Measurements from ENCODE around the gene TMEM229B.

Gene TMEM229B

DNA sequence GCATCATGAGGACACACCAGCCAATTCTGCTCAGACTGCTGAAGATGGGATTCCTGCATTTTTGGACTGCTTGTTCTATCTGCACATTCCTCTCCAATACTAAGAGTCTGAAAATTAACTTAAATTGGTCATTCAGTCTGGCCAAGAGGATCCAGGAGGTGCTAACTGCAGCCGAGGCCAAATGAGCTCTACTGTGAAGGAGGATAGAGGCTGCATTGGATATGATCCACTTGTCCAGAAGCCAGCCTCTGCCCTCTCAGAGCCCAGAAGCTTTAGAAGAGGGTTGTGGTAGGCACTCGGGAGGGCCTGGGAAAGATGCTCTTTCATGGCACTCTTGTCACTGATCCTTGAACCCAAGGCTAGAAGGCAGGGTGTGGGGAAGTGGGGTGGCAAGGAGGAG, 39.4 kb downstream of the TMEM229B start:
- DNase-seq = no peak

DNA sequence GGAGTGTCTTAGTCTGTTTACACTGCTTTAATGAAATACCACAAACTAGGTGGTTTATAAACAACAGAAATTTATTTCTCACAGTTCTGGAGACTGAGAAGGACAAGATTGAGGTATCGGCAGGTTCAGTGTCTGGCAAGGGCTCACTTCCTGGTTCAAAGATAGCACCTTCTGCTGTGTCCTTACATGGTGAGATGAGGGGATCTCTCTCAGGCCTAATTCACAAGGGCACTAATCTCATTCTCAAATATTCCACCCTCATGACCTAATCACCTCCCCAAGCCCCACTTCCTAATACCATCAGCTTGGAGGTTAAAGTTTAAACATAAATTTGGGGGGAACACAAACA, 41.5 kb downstream of the TMEM229B start:
- DNase-seq = no peak

DNA sequence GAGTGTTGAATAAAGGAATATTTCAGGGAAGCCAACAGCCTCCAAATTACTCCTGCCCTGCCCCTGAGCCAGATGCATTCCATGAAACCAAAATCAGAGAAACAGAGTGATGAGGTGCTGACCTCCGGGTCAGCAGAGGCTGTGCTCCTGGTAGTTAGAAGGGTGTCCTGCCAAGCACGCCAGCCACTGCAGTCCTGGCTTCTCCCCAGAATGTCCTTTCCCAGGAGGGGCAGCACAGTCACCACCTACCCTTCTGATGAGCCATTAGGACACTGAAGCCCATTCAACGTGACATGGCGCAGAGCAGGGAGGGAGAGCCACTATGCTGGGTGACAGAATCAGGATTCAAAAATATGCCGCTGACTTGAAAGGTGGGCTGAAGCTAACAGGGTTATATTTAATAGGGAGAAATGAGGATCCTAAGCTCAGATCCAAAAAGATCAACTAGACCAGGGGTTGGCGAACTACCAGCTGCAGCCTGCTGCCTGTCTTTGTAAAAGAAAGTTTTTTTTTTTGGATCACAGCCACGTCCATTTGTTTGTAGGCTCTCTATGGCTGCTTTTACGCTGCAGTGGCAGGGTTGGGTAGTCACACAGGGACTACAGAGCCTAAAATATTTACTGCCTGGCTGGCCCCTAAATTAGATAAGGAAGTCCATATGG, 42.0 kb downstream of the TMEM229B start:
- DNase-seq = no peak

DNA sequence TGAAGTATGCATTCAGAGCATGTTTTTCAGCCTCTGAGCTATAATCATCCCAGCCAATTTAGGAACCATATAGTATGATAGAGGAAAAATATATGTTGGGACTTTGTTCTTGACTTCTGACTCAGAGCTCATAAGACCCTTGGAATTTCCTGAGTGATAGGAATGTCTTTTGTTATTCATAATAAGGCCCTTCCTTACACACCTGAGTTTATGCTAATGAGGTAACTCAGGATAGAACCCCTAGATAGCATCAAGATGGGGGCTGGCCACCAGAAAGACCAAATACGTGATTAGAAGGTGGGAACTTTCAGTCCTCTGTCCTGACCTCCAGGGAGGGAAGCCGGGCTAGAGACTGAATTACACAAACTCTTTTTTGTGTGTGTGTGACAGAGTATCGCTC, 44.1 kb downstream of the TMEM229B start:
- no peak for DNase-seq

DNA sequence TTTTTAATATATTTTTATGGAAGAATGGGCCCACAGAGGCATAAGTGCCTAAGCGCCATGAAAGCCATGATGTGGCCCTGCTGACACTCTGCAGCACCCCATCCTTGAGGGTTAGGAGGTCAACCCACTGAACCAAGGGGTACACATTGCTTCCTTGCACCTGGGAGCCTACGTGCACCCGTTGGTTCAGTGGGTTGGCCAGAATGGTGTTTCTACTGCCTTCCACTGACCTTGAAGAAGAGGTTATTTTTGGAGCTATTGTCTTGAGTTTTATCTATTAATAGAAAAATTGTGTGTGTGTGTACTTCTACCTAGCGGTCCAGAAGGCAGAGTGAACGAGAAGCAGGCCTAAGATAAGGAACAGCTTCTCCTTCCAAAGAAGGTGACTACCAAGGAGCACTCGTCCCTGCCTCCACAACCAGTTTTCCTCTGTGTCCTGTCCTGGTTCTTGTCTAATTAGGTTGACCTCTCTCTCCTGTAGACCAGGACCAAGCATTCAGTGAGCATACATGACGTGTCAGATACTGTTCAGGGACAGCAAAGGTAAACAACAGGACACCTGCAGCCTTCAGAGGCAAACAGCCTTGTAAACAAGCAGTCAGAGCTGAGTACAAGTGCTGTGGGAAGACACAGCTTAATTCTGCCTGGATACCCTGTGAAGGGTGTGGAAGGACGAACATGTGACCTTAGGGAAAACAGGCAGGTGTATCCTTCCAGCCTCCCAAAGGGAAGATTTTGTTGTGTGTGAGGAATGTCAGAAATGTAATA, 46.2 kb downstream of the TMEM229B start:
- no peak for DNase-seq

DNA sequence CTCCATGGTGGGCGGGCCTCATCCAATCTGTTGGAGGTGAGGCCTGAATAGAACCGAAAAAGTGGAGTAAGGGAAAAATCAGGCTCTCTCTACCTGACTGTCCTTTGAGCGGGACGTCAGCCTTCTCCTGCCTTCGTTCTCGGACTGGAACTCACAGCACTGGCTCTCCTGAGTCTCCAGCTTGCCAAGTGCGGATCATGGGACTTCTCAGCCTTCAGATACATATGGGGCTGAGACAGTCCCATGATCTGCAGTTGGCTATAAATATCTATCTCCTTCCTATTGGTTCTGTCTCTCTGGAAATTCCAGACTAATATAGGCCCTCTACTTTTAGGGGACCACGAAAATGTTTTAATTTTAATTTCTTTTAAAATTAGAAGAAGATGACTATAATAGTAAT, 46.8 kb downstream of the TMEM229B start:
- no peak for DNase-seq

DNA sequence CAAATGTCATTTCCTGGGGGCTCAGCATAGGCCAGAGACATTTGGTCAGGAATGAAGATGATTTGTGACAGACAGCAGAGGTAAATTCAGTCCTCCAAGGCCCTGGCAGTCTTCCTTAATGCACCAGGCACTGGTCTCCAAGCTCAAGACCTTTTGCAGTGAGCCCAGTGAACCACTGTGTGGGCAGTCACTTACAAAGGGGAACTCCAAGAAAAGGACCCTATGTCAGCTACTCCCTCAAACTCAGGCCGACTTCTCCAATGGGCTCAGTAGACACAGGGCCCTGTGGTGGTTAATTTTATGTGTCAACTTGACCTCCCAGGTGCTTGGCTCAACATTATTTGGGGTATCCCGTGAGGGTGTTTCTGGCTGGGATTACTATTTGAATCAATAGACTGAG, 47.3 kb downstream of the TMEM229B start:
- DNase-seq = no peak

DNA sequence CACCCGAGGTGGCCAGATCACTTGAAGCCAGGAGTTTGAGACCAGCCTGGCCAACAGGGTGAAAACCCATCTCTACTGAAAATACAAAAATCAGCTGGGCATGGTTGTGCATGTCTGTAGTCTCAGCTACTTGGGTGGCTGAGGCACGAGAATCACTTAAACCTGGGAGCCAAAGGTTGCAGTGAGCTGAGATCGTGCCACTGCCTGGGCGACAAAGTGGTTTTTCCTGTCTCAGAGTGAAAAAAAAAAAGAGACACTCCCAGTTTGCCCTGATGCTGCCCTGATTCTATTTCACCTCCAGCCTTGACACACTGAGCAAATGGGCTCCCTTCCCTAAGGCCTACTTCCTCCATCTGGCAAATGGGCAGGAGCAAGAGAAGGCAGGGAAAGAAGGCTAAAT, 48.0 kb downstream of the TMEM229B start:
- DNase-seq = no peak

DNA sequence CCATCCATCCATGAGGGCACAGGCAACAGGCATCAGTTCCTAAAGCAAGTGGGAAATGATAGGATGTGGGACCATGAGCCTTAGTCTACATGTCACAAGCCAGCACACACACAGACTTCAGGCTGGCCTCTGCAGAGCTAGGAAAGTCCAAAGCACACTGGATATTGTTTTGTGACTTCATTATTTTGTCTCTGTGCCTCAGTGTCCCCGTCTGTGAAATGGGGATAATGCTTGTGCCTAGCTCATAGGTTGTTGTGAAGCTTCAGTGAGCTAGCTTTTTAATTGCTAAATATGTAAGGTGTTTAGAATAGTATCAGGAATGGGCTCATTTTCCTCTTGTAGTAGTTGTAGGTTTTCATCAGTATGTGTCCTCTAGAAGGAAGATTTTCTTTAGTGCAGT, 49.6 kb downstream of the TMEM229B start:
- no peak for DNase-seq

DNA sequence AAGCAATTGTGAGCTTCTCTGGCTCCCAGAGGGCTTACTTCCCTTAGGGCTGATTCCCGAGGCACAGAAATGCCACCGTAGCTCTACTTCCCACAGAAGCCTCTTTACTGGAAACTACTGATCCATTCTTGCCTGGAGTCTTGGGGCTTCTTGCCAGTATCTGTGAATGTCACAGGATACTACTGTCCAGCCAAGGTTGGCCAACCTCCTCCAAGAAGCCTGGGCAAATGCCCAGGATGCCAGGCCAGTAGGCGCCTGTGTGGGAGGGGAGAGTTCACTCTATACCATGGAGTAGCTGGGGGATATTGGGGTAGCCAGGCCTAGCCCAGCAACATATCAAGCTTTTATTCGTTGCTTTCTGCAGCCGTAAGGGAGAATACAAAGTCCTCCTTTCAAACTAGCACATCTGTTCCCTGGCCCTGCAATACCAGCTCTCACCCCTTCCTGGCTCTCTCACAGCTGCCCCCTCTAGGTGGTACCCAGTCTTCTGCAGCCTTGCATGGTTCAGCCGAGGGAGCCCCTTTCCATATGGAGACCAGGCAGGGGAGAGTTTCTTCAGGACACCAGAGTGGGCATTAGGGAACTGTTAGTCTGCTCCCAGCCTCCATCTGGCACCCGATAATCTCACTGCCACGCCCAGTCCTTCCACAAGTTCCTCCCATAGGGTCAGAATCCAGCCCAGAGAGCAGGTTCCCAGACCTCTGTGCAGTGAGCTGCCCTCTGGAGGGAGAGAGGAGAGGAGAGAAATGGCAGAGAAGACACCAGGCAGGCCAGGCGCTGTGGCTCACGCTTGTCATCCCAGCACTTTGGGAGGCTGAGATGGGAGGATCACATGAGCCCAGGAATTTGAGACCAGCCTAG, 52.3 kb downstream of the TMEM229B start:
- DNase-seq = no peak

DNA sequence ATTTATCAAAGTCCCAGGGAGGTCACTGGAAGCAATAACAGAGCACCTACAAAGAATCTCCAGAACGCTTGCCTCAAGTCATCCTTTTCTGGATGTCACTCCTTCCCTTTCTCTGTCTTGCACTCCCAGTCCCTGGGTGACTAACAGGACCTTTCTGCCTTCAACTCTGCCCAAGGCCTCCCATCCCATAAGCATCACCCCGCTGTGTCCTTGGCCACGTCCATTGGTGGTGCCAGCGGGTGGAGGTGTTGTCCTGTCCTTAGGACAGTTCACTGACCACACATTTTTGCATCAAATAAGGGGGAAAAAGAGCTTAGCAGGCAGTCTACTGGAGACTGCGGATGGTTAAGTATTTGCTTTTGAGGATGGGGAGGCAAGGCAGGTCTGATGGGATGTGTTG, 52.9 kb downstream of the TMEM229B start:
- DNase-seq = no peak

DNA sequence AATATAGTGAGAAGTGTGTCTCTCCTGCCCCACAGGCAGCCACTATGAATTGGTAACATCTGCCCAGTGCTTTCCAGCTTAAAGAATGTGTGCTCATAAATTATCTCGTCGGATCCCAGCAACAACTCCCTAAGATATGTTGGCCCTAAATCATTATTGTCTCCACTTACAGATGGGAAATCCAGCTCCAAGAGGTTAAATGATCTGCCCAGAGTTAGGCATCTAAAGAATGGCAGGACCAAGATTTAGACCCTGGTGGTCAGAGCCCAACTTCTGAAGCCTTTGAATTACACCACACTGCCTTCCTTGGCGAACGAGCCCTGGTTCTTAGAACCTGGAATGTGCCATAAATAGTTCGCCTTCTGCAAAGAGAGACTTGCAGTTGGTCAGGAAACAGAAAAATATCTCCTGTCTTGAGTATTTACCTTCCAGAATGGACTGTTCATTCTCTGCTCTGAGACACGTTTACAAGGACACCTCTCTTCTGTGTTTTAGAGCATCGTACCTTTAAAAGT, 56.4 kb downstream of the TMEM229B start:
- no peak for DNase-seq

DNA sequence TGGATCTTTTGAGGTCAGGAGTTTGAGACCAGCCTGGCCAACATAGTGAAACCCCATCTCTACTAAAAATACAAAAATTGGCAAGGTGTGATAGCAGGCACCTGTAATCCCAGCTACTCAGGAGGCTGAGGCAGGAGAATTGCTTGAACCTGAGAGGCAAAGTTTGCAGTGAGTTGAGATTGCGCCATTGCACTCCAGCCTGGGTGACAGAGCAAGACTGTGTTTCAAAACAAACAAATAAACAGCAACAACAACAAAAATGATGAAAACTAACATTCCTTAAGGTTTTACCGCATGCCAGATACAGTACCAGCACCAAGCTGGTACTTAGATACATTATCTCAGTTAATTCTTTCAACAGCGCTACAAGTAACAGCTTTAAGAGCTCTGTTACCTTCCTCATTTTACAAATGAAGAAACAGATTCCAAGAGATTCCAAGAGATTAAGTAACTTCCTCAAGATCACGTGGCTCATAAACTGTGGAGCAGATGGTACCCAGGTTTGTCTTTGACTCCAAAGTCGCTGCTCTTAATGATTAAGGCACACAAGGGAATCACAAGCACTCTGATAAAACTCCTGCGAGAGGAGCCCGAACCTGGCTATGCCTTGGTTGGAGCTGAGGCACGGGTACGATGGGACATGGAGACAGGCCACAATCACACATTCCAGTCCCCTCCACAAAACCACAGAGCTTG, 58.9 kb downstream of the TMEM229B start:
- no peak for DNase-seq

DNA sequence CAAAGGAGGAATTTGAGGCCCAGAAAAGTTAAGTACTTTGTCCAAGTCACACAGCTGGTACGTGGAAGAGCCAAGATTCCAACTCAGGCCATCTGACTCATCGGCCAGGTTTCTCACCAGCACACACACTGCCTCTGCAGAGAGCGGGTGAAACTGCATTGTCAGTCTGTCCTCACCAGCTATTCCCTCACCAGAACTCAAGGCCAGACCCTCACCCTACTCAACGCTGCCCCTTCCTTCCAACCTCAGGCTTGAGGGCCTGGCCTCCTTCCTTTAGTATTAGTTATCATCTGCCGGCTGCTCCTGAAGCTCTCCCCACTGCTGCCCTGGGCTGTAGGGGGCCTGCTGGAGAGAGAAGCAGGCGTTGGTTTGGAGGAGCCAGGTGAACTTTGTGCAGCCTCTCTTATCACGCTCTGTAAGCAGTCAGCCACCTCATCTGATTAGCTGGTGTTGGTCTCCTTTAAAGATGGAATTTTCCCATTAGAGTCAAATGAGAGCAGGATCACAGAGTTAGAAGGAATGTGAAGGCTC, 60.0 kb downstream of the TMEM229B start:
- DNase-seq = no peak

DNA sequence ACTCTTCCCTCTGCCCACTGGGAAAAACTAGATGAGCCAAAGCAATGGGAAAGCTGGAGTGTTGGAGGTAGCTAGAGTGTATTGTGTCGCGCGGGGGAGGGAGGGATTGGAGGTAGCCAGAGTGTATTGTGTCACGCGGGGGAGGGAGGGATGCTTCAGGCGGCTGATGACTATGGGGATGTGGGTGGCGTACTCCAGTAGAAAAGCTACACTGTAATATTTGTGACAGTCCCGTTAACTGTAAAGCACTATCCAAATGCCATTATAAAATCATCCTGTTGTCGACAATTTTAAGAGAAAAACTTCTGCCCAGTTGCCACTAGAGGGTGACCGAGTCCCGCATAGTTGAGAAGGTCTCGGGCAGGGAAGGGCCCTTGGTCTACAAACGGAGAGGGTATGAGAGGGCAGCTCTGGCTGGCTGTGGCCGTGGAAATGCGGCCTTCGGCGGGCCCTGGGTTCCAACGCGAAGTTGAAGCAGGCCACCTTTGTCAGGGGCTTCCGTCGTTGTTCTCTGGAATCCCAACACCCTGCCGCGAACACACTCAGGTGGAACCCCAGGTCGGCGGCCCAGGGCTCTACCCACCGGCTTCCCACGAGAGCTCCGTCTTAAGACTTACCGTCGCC, 61.4 kb downstream of the TMEM229B start:
- peak; percentile 76 for DNase-seq

DNA sequence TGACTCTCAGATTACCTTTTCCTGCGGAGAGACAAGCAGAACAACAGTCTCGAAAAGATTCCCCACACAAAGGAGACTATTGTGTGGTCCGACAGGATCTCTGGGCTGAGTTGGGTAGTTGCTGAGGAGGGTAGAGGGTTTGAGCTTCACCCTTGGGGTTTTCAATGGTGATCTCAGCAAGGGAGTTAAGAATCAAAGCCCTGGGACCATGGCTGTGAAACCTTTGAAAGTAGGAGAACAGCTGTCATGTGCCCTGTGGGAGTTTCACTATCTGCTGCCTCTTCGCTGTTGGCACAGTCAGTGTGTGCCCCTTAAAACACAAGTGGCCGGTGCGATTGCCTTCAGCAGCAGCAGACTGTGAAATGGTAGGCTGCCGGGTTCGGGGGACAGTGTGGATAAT, 62.4 kb downstream of the TMEM229B start:
- no peak for DNase-seq

DNA sequence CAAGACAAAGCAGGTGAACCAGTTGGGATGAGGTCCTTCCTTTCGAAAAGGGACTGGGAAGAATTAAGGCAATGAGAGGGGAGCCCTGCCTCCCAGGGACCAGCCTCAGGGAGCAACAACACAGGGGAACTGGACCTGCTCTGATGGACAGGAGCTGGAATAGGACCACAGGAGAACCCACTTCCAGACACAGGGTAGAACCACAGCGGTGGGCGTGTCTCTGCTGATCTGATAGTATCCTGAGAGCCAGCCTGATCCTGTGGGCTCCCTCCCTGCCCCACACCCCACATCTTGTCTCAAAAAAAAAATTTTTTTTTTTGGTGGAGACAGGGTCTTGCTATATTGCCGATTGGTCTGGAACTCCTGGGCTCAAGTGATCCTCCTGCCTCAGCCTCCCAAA, 62.9 kb downstream of the TMEM229B start:
- DNase-seq = no peak

DNA sequence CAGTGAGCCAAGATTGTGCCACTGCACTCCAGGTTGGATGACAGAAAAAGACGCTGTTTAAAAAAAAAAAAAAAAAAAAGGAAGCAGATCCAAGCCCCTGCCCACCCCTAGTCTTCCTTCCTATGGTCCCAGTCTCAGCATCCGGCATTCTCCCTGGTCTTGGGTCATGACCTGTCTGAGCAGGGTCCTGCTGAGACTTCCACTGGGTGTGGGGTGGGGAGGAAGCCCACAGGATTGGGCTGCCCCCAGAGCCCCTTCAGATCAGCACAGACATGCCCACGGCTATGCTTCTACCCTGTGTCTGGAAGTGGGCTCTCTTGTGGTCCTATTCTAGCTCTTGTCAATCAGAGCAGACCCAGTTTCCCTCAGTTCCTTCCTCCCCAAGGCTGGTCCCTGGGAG, 64.0 kb downstream of the TMEM229B start:
- no peak for DNase-seq

DNA sequence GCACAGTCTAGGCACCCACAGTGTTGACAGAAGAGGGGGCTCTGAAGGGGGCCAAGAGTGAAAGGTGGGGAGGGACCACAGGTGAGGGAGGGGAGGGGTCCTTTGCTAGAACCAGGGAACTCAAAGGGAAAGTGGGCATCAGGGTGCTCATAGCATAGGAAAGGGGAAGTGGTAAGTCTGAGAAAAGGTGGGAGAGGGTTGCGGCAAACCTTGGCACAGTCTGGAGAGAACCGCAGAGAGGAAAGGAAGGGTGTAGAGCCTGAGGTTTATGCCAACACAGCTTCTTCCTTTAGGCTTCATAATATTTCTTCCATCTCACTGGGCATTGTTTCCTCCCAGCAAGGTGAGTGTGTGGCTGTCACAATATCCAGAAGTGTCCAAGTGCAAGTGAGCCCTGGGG, 65.1 kb downstream of the TMEM229B start:
- DNase-seq = no peak

DNA sequence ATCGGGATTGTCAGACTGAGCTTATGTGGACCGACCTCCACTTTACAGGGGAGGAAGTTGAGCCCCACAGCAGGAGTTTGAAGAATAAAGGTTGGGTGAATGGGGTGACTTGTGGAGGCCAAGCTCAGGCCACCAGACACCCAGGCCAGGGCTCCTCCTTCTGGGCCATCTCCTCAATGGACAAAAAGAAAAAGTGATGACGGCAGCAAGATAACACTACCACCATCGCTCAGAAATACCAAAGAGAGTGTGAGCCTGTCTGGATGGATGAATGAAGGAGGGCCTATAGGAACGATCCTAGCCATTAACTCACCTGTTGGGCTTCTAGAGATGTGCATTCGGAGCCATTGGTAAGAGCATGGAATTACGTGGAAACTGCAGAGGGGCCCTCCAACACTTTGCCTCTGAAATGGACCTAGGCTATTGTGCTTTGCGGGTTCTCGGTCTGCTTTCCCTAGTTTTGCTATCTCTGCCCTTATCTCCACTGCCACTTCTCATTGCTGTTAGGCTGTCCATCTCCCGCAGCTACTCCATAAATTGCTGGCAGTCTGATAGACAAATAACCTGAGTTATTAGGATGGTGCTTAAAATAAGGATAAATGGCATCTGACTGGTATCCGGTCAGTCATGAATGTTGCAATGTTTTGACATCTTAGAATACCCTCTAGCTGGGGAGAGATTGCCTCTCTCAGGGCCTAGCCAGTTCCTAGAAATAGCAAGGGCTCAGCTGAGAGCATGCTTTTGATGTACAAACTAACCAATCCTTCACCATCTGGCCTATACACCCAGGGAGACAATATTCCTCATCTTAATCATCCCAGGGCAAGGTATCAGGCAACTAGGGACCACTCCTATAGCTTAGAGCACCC, 66.9 kb downstream of the TMEM229B start:
- DNase-seq = no peak
